Stimulated activated memory B cell treated with anti-CD40 and anti-IgM and Interleukin-4, amounts not matched to agents 10 μg/mL and 1 μg/mL and 100 μg/mL, for 72 hours (primary cell): ENCODE results near the gene ARID1B.

ENCODE experiments used
- ATAC-seq: fragments of 150-1000 bp; cut with Tn5 transposase; 2 replicates; pipeline ENCODE4 v1.10.0; 2021
- H3K27ac Mint-ChIP-seq: one replicate; pipeline ENCODE4 v1.8.0; 2022; ENCODE audit warnings: mild to moderate bottlenecking, mixed read lengths
- H3K27me3 Mint-ChIP-seq: one replicate; pipeline ENCODE4 v1.8.0; 2022; ENCODE audit warnings: mixed read lengths
- H3K36me3 Mint-ChIP-seq: one replicate; pipeline ENCODE4 v1.8.0; 2022; ENCODE audit warnings: mixed read lengths
- H3K4me1 Mint-ChIP-seq: one replicate; pipeline ENCODE4 v1.8.0; 2022; ENCODE audit warnings: mixed read lengths
- H3K4me3 Mint-ChIP-seq: one replicate; pipeline ENCODE4 v1.8.0; 2022; ENCODE audit warnings: mild to moderate bottlenecking, moderate library complexity, mixed read lengths
- H3K9me3 Mint-ChIP-seq: one replicate; pipeline ENCODE4 v1.8.0; 2022; ENCODE audit warnings: mixed read lengths

ARID1B gene

DNA sequence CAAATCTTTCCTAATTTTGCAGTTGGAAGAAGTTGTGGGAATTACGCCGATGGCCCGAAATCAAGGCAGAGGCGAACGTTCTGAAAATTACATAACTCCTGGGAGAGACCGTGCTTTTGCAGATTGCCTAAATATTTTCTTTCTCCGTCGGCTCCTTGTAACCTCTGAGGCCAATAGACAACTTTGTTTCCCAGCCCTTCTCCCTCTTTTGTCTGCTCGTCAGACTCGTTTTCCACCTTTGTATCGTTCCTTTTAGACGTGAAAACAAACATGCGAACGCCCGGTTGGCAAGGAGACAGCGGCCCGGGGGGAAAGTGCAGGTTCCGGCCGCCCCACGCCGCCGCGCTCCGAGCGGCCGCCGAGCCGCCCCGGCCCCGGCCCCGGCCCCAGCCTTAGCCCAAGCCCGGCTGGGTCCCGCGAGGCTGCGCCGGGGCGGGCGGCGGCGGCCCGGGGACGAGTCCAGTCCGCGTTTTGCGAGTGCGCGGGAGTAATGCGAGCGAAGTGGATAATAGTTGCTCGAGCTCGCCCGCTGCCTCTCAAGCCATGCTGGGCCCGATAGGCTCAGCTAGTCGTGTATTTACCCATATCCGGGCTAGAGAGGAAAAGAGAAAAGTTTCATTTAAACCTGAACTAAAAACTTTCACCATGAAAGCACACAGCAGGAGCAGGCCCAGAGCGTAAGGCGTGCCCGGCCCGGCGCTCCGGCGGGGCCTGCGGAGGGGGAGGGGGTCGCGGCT is at the start of gene ARID1B:
ARID1B (plus strand) TSS at position 539 of the 737 bp plus-strand sequence. CDS start 303 bp downstream, outside the sequence.
- peak; percentile 80 for ATAC-seq
- H3K9me3 Mint-ChIP-seq, result no peaks in the 10 kb centered on the region
- peak within 1 kb of the TSS; percentile 91 for H3K4me3 Mint-ChIP-seq
- peak within 1 kb of the TSS; percentile 97 for H3K27ac Mint-ChIP-seq
- H3K36me3 Mint-ChIP-seq, result no peaks in the 10 kb centered on the region
- H3K4me1 Mint-ChIP-seq, result peaks cover 58% of the 10 kb centered on the region
- no peaks in the 10 kb centered on the region for H3K27me3 Mint-ChIP-seq

DNA sequence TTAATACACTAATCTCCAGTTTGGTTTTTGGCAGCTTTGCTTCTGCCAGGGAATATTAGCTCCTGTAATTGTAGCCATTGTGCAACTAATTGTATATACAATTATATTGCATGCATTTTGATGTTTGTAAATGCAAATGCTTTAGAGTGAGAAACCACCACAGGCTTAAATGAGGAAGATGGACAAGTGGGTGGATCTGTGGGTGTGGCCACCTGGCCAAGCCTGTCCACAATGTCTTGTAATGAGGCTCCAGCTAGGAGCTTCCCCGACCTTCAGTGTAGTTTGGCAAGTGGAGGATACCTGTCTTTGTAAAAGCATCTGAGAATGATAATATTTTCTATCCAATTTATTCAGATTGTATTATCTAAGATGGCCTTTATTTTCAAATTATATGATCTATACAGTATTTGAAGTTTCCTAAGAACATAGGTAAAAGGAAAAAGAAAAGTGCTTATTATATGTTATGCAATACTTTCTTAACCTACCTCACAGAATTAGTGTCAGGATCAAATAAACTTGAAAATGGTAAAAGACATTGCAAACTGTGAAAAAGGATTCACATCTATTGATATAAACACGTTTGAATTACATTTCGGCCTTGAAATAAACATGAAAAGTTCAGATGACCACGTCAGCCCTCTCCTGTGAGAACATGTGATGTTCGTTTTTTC is 49.3 kb upstream of the ARID1B start:
- ATAC-seq, result no peak
- H3K27me3 Mint-ChIP-seq, result no peaks in the 10 kb centered on the region
- H3K4me3 Mint-ChIP-seq, result no peak overlapping the region
- H3K4me1 Mint-ChIP-seq, result peaks cover 33% of the 10 kb centered on the region
- no peaks in the 10 kb centered on the region for H3K9me3 Mint-ChIP-seq
- no peak overlapping the region for H3K27ac Mint-ChIP-seq
- no peaks in the 10 kb centered on the region for H3K36me3 Mint-ChIP-seq

GRCh38 chr6:156729248-156729647 is 47.9 kb upstream of the ARID1B start:
- H3K4me3 Mint-ChIP-seq, result no peak overlapping the region
- no peaks in the 10 kb centered on the region for H3K27me3 Mint-ChIP-seq
- peak; percentile 75 for ATAC-seq
- H3K9me3 Mint-ChIP-seq, result no peaks in the 10 kb centered on the region
- H3K36me3 Mint-ChIP-seq, result no peaks in the 10 kb centered on the region
- peak overlapping the region; percentile 8 for H3K27ac Mint-ChIP-seq
- peaks cover 25% of the 10 kb centered on the region for H3K4me1 Mint-ChIP-seq

DNA sequence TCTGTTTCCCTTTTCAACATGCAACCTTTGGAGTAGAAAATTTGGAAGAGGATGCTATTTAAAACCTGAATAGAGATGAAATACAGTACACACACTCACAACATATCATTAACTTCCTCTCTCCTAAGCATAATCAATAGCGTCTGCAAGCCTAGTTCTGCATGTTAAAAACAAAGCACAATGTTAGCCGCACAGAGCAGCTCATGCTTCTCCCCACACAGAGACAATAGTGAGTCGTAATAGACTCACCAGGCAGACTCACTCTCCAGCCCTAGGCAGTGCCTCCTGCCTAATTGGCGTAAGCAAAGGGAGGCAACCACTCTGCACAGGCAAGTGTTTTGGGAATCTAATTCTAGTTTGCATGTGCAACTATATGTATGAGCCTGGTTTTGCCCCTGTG is 45.8 kb upstream of the ARID1B start:
- peaks cover 25% of the 10 kb centered on the region for H3K4me1 Mint-ChIP-seq
- no peaks in the 10 kb centered on the region for H3K27me3 Mint-ChIP-seq
- ATAC-seq, result no peak

GRCh38 chr6:156735751-156736150 is 41.4 kb upstream of the ARID1B start:
- ATAC-seq, result no peak
- Mint-ChIP-seq H3K27ac (no peak overlapping the region), H3K4me1 (no peaks in the 10 kb centered on the region), H3K9me3 (peaks cover 7% of the 10 kb centered on the region), H3K27me3 (no peaks in the 10 kb centered on the region), H3K36me3 (peaks cover 8% of the 10 kb centered on the region), H3K4me3 (no peak overlapping the region)

More for the DNA sequence above, 45.8 kb upstream of the ARID1B start:
- Mint-ChIP-seq H3K36me3 (no peaks in the 10 kb centered on the region), H3K4me3 (no peak overlapping the region), H3K9me3 (no peaks in the 10 kb centered on the region), H3K27ac (no peak overlapping the region)

DNA sequence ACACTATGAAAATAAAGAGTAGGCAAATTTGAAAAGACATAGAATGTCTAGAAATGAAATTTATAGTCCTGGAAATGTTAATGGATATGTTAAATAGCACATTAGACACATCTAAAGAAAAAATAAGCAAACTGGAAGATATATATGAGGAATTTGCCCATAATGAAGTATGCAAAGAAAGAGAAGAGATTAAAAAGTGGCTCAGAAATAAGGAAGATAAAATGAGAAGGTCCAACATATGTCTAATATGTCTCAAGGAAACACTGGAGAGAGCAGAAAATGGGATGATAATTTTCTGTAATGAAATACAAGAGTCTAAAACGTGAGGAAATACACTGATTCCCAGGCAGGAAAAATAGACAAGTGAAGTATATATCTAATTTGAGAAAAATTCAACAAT is 36.6 kb upstream of the ARID1B start:
- Mint-ChIP-seq H3K36me3 (peaks cover 9% of the 10 kb centered on the region), H3K4me1 (peaks cover 4% of the 10 kb centered on the region), H3K4me3 (no peak overlapping the region), H3K9me3 (peaks cover 7% of the 10 kb centered on the region), H3K27ac (no peak overlapping the region), H3K27me3 (no peaks in the 10 kb centered on the region)
- ATAC-seq, result no peak

GRCh38 chr6:156741287-156742073 is 35.7 kb upstream of the ARID1B start:
- H3K9me3 Mint-ChIP-seq, result peaks cover 7% of the 10 kb centered on the region
- no peak overlapping the region for H3K4me3 Mint-ChIP-seq
- H3K27ac Mint-ChIP-seq, result no peak overlapping the region
- no peaks in the 10 kb centered on the region for H3K27me3 Mint-ChIP-seq
- H3K4me1 Mint-ChIP-seq, result peaks cover 4% of the 10 kb centered on the region
- peaks cover 9% of the 10 kb centered on the region for H3K36me3 Mint-ChIP-seq
- no peak for ATAC-seq

- no peaks in the 10 kb centered on the region for H3K36me3 Mint-ChIP-seq
- no peak overlapping the region for H3K27ac Mint-ChIP-seq
- no peak overlapping the region for H3K4me3 Mint-ChIP-seq
- no peak for ATAC-seq
- H3K4me1 Mint-ChIP-seq, result peaks cover 11% of the 10 kb centered on the region
- H3K27me3 Mint-ChIP-seq, result no peaks in the 10 kb centered on the region
- H3K9me3 Mint-ChIP-seq, result no peaks in the 10 kb centered on the region
Observed at GRCh38 chr6:156747715-156748114, 29.5 kb upstream of the ARID1B start.

GRCh38 chr6:156748504-156748903 is 28.7 kb upstream of the ARID1B start:
- H3K9me3 Mint-ChIP-seq, result no peaks in the 10 kb centered on the region
- no peak overlapping the region for H3K27ac Mint-ChIP-seq
- H3K27me3 Mint-ChIP-seq, result no peaks in the 10 kb centered on the region
- ATAC-seq, result no peak
- H3K4me1 Mint-ChIP-seq, result peaks cover 16% of the 10 kb centered on the region
- H3K36me3 Mint-ChIP-seq, result no peaks in the 10 kb centered on the region
- H3K4me3 Mint-ChIP-seq, result no peak overlapping the region

- H3K27me3 Mint-ChIP-seq, result no peaks in the 10 kb centered on the region
- ATAC-seq, result peak; percentile 95
- H3K36me3 Mint-ChIP-seq, result no peaks in the 10 kb centered on the region
- peaks cover 33% of the 10 kb centered on the region for H3K4me1 Mint-ChIP-seq
- peak overlapping the region; percentile 76 for H3K27ac Mint-ChIP-seq
- no peaks in the 10 kb centered on the region for H3K9me3 Mint-ChIP-seq
- H3K4me3 Mint-ChIP-seq, result peak overlapping the region; percentile 58
Observed at GRCh38 chr6:156752666-156753301, 24.4 kb upstream of the ARID1B start.

DNA sequence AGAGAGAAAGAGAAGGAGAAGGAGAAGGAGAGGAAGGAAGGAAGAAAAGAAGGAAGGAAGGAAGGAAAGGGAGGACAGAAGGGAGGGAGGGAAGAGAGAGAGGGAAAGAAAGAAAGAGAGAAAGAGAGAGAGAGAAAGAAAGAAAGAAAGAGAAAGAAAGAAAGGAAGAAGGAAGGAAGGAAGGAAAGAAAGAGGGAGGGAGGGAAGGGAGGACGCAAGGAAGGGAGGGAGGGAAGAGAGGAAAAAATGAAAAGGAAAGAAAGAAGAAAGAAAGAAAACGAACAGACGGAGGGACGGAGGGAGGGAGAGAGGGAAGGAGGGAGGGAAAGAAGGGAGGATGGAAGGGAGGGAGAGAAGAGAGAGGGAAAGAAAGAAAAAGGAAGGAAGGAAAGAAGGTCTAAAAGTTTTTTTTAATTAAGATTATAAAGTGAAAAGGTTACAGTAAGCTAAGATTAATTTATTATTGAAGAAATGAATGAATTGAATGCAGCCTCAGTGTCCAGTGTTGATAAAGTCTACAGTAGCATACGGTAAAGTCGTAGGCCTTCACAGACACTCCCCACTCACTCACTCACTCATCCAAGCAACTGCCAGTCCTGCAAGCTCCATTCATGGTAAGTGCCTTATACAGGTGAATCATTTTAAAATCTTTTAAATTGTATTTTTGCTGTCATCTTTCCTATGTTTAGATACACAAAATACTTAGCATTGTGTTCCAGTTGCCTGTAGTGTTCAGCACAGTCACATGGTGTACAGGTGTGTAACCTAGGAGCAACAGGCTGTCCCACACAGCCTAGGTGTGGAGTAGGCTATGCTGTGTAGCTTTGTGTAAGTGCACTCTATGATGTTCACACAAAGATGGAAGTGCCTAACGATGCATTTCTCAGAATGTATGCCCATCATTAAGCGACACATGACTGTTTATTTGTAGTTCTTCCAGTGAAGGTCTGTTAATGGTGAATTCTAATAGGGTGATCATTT is 20.3 kb upstream of the ARID1B start:
- Mint-ChIP-seq H3K27ac (peak overlapping the region; percentile 55), H3K27me3 (no peaks in the 10 kb centered on the region), H3K4me1 (peaks cover 38% of the 10 kb centered on the region), H3K36me3 (no peaks in the 10 kb centered on the region), H3K9me3 (no peaks in the 10 kb centered on the region), H3K4me3 (no peak overlapping the region)
- ATAC-seq, result no peak

DNA sequence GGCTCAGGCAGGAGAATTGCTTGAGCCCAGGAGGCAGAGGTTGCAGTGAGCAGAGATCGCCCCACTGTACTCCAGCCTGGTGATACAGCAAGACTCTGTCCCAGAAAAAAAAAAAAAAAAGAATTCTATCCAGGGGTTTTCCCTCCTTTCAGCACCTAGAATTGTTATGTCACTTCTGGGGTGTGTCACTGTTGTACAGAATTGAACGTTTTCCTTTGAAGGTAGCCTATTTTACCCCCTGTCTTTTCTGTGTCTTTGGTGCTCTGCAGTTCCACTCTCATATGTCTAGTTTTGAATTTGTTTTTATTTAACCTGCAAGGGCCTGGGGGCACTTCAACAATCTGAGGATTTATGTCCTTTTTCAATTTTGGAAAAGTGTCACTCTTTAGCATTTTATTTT is 19.3 kb upstream of the ARID1B start:
- Mint-ChIP-seq H3K4me1 (peaks cover 28% of the 10 kb centered on the region), H3K36me3 (no peaks in the 10 kb centered on the region), H3K9me3 (no peaks in the 10 kb centered on the region), H3K27ac (no peak overlapping the region), H3K4me3 (no peak overlapping the region), H3K27me3 (no peaks in the 10 kb centered on the region)
- ATAC-seq, result no peak

- no peaks in the 10 kb centered on the region for H3K27me3 Mint-ChIP-seq
- H3K36me3 Mint-ChIP-seq, result no peaks in the 10 kb centered on the region
- ATAC-seq, result no peak
- no peaks in the 10 kb centered on the region for H3K9me3 Mint-ChIP-seq
- H3K4me1 Mint-ChIP-seq, result peaks cover 15% of the 10 kb centered on the region
- H3K27ac Mint-ChIP-seq, result peak overlapping the region; percentile 28
- no peak overlapping the region for H3K4me3 Mint-ChIP-seq
Observed at GRCh38 chr6:156760377-156760776, 16.8 kb upstream of the ARID1B start.

DNA sequence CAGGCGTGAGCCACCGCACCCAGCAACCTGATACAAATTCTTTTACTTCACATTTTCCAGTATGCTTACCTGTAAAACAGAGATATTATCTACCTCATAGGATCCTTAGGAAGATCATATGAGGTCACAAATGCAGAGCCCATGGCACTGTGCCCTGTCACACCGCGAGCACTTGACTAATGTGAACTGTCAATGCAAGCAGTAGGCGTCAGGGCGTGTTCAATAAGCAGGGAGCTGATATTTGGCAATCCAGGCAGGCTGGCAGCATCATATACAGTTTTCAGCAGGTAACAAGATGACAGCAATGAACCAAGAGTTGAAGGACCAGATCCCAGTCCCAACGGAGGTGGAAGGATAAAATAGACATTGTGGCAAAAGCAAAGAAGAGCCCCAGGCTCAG is 14.6 kb upstream of the ARID1B start:
- Mint-ChIP-seq H3K27me3 (no peaks in the 10 kb centered on the region), H3K4me3 (no peak overlapping the region), H3K4me1 (peaks cover 17% of the 10 kb centered on the region), H3K27ac (no peak overlapping the region), H3K36me3 (no peaks in the 10 kb centered on the region), H3K9me3 (no peaks in the 10 kb centered on the region)
- no peak for ATAC-seq
